GM15510 (cell line): ENCODE results near the gene TSR3.

ENCODE experiments used
- POLR2A ChIP-seq: IDR thresholded peaks from 3 replicates; pipeline ENCODE4 v1.6.1; 2011; ENCODE audit warnings: borderline replicate concordance; ENCODE audit not compliant: insufficient read length; ENCODE audit errors: extremely low read depth

The TSR3 gene

DNA sequence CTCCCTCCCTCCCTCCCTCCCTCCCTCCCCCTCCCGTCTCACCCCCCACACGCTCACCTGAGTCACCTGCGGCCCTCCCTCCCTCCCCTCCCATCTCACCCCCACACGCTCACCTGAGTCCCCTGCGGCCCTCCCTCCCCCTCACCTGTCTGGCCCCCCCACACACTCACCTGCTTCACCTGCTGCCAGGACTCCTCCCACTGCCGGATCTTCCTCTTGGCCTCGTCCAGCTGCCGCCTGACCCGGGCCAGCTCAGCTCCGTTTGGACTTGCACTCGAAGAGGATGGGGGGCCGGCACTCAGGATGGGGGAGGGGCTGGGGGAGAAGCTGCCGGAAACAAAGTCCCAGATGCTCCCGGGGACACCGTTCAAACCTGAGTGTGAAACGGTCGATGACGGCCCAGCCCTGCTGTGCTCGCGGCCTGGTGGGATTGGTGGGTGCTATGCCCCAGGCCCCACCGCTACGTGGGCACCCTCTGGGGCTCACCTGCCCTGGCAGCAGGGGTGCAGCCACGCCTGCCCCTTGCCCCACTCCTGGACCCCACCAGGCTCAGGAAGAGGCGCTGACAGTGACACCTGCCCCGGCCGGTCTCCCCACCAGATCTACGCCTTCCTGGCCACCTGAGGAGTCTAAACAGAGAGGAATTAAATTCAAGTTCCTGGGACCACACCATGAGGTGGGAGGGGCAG, 16.0 kb upstream of the TSR3 start:
- no peak for TF ChIP-seq POLR2A

- TF ChIP-seq POLR2A: no peak
Observed at GRCh38 chr16:1366712-1367299, 15.1 kb upstream of the TSR3 start.

- TF ChIP-seq POLR2A: no peak
Observed at GRCh38 chr16:1366060-1366711, 14.5 kb upstream of the TSR3 start.

DNA sequence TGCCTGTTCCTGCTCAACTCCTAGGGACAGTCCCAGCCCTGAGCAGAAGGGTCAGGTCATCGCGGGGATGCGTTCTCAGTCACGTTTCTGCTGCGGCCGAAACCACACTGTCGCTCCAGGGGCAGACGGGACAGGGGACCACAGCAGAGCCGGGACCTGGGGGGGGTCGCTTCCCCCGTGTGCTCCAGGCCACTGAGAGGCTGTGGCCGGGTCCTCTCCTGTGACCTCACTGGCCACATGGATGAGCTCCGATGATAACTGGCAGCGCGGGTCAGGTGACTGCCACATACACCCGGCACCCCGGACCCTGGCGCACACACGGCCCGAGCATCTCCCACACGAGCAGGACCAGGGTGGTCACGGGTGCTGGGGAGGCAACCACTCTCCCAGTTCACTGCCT, 12.8 kb upstream of the TSR3 start:
- TF ChIP-seq POLR2A: no peak

DNA sequence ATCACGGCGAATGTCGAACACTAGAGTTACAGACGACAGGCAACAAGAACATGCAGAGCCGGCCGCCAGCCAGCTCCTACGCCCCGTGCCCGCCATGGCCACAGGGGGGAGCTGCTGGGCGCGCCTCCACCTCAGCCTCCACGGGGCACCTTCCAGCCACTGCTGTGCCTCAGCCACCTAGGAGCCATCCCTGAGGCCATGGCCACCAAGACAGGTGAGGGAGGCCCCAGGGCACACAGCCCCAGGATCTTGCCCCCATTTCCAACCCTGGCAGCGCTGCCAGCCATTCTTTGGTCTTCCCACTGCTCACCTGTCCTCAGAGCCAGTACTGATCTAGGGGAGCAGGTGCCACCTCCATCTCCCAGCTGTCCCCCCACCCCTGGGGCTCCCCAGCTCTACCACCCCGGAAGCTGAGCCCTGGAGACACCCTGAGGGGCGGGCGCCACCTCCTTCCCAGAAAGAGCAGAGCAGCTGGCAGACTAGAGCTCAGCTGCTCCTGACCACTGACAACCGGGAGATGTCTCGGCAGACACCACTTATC, 11.9 kb upstream of the TSR3 start:
- TF ChIP-seq POLR2A: no peak

DNA sequence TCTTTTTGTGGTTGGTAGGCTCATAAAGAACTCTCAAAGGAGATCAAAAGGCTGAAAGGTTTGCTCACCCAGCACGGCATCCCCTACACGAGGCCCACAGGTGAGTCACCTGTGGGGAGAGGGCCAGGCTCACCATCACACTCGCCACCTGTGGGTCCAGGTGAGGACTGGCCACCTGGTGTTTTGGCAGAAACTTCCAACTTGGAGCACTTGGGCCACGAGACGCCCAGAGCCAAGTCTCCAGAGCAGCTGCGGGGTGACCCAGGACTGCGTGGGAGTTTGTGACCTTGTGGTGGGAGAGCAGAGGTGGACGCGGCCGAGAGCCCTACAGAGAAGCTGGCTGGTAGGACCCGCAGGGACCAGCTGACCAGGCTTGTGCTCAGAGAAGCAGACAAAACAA, 11.1 kb upstream of the TSR3 start:
- TF ChIP-seq POLR2A: no peak

DNA sequence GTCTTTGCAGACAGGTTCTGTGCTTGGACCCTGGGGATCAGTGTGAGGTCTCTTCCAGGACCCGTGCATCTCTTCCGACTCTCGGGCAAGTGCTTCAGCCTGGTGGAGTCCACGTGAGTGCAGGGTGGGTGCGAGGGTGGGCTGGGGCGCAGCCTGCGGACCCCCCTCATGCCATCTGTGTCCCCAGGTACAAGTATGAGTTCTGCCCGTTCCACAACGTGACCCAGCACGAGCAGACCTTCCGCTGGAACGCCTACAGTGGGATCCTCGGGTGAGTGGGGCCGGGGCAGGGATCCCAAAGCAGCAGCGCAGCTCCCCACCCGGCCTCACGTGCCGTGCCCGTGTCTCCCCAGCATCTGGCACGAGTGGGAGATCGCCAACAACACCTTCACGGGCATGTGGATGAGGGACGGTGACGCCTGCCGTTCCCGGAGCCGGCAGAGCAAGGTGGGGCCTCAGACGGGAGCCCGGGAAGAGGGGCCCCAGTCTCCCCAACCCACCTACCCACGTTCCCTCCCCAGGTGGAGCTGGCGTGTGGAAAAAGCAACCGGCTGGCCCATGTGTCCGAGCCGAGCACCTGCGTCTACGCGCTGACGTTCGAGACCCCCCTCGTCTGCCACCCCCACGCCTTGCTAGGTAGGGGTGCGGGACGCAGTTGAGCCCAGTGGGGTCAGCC, 10.1 kb upstream of the TSR3 start:
- TF ChIP-seq POLR2A: no peak

DNA sequence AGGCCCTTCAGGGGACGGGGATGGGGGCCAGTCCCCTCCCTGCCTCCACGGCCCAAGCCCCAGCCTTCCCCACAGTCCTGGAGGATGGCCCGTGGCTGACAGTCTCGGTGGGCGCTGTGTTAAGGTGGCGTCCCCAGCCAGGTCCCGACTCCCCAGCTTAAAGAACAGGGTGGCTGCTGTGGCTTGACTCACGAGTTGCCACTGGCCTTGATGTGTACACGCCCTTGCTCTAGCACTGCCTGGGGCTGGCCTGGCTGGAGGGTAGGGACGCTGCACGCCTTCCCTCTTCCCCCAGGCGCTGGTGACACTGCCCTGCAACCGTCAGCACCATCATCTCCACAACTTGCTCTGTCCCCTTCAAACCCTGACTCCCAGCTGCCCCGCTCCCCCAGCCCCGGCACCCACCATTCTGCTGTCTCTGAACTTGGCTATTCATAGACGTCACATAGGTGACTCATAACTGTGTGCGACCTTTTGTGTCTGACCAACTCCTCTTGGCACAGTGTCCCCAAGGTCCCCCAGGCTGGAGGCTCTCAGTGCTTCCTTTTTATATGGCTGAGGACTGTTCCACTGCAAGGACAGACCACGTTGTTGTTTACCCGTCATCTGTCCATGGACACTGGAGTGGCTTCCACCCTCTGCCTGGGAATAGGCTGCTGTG, 6.4 kb upstream of the TSR3 start:
- no peak for TF ChIP-seq POLR2A

DNA sequence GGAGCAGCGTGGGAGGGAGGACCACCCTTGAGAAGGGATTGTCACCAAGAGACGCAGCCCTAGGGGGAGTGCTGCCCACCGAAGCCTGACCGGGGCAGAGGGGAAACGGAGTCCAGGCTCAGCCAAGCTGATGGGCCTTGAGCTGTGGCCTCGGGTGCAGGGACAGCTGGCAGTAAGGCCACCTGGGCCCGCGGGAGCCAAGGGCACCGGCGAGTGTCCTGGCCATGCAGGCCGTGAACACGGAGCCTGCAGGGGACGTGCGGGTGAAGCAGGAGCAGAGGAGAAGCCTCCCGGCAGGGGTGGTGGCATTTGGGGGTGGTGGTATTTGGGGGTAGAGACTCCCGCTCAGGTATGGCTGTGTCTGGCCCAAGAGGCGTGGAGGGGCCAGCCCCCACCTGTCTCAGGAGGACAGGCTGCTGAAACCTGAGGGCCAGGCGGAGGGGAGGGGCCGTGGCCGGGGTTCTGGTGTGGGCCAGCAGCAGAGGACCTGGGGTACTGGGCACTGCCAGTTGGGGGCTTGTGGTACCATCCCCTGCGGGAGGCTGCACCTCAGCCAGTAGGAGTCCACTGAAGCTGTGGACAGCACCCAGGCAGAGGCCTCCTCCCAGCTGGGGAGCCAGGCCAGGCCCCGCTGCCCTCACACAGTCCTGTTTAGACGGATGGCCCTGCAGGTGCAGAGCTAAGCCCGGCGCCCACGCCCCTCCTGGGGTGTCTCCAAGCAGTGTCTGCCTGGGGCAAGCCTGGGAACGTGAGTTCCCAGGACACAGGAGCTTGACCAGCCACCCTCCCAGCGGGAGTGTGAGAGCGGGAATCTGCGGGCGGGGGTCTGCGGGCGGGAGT, 4.6 kb upstream of the TSR3 start:
- TF ChIP-seq POLR2A: no peak

DNA sequence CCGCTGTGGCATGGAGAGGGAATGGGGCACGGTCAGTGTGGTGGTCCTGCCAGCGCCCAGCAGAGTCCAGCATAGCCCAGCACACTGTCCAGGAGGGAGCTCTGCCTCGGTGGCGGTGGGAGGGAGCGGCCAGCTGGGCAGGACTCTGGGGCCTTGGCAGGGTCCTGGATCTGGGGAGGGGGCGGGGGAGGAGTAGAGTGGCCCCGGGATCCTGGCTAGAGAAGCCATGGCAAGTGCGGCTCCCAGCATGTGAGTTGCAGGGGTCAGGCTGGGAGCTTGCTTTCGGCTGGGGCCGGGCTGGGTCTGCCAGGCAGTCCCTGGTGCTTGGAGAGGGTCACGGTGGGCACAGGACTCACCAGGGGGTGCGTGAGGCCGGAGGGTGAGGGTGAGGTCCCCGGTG, 3.9 kb upstream of the TSR3 start:
- no peak for TF ChIP-seq POLR2A

DNA sequence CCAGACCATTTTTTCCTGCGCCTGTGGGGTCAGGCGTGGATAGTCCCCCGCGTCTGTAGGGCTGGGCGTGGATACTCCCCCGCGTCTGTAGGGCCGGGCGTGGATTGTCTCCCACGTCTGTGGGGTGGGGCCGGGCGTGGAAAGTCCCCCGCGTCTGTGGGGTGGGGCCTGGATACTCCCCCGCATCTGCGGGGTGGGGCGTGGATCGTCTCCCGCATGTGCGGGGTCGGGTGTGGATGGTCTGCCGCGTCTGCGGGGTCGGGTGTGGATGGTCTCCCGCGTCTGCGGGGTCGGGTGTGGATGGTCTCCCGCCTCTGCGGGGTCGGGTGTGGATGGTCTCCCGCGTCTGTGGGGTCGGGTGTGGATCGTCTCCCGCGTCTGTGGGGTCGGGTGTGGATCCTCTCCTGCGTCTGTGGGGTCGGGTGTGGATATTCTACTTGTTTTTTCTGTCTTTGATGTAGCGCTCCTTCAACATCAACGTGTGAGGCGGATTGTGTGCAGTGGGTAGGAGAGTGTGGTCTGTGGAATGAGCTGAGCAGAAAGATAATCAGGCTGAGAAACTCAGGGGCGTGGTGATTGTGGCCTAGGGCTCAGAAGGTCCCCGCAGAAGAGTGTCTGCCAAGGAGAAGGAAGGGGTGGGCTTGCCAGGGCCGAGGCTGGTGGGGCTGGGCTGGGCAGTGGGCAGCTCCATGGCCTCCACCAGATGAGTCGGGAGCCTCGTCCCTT, 3.3 kb upstream of the TSR3 start:
- TF ChIP-seq POLR2A: no peak

GRCh38 chr16:1351215-1351581, 480 bp downstream of the TSR3 start:
- no peak for TF ChIP-seq POLR2A

GRCh38 chr16:1350691-1351090, 987 bp downstream of the TSR3 start:
- TF ChIP-seq POLR2A: no peak
